OCI-LY7 (cell line): ENCODE data around the gene ADCY3. TPM values are rescaled to one million over a fixed set of nuclear protein-coding genes. Genes with fewer than 3 reads are reported as not detected.

Experiments
- BruUV-seq: library from RNA; stranded (reverse); fragments of 400-500 nt; replicated peaks from 2 replicates; lab custom pipeline; 2021; lab: Mats Ljungman, UMichigan
- CTCF ChIA-PET: fragments of 300-600 bp; sonication (Branson Sonifier 250); formaldehyde crosslinking; loops from one replicate; lab custom pipeline; 2022; ENCODE audit warnings: antibody characterized with exemption; ENCODE audit not compliant: unreplicated experiment; lab: Charles Lee
- POLR2A ChIA-PET: fragments of 300-600 bp; sonication (Branson Sonifier 250); formaldehyde crosslinking; loops from one replicate; lab custom pipeline; 2022; ENCODE audit warnings: antibody characterized with exemption; lab: Charles Lee
- DNase-seq: peaks from one replicate; pipeline ENCODE4 v3.0.0-alpha.2; 2015; ENCODE audit warnings: low spot score
- H2AFZ ChIP-seq: fragments of 200-600 bp; sonication (generic), shearing (Covaris generic); 2 replicates; pipeline ENCODE4 v1.6.1; 2014; ENCODE audit warnings: mild to moderate bottlenecking, antibody characterized with exemption, low read length, moderate library complexity
- H3K27ac ChIP-seq: fragments of 200-600 bp; sonication (generic); 2 replicates; pipeline ENCODE4 v1.5.1; 2014; ENCODE audit warnings: mixed run types, low read depth, mild to moderate bottlenecking, moderate library complexity, low read length, inconsistent platforms; ENCODE audit not compliant: poor library complexity, severe bottlenecking
- H3K36me3 ChIP-seq: fragments of 200-600 bp; sonication (generic); 2 replicates; pipeline ENCODE4 v1.6.1; 2014; ENCODE audit warnings: mild to moderate bottlenecking, antibody characterized with exemption, low read length, moderate library complexity, mixed read lengths; ENCODE audit not compliant: insufficient read depth
- H3K4me1 ChIP-seq: fragments of 200-600 bp; sonication (generic); 2 replicates; pipeline ENCODE4 v1.5.1; 2014; ENCODE audit warnings: mild to moderate bottlenecking, low read length; ENCODE audit not compliant: insufficient read depth, poor library complexity, severe bottlenecking
- H3K4me2 ChIP-seq: fragments of 200-600 bp; sonication (generic); 2 replicates; pipeline ENCODE4 v1.6.1; 2014; ENCODE audit warnings: mild to moderate bottlenecking, low read length
- H3K4me3 ChIP-seq: fragments of 200-600 bp; sonication (generic); 2 replicates; pipeline ENCODE4 v1.5.1; 2014; ENCODE audit warnings: mild to moderate bottlenecking, low read depth, low read length; ENCODE audit not compliant: poor library complexity, severe bottlenecking
- H3K79me2 ChIP-seq: fragments of 200-600 bp; sonication (generic); 2 replicates; pipeline ENCODE4 v1.6.1; 2016; ENCODE audit warnings: low read depth, mild to moderate bottlenecking, low read length, moderate library complexity, mixed read lengths; ENCODE audit not compliant: insufficient read depth
- H3K9me2 ChIP-seq: fragments of 200-600 bp; sonication (generic); 2 replicates; pipeline ENCODE4 v1.6.1; 2016; ENCODE audit warnings: mild to moderate bottlenecking, low read length, mixed read lengths; ENCODE audit not compliant: insufficient read depth
- H3K9me3 ChIP-seq: fragments of 200-600 bp; sonication (generic); 2 replicates; pipeline ENCODE4 v1.6.1; 2014; ENCODE audit warnings: mild to moderate bottlenecking, mixed run types, low read length, mixed read lengths
- H4K20me1 ChIP-seq: fragments of 200-600 bp; sonication (generic); 2 replicates; pipeline ENCODE4 v1.6.1; 2014; ENCODE audit warnings: mild to moderate bottlenecking, antibody characterized with exemption, low read length, moderate library complexity, mixed read lengths; ENCODE audit not compliant: insufficient read depth
- EZH2phosphoT487 ChIP-seq: fragments of 200-600 bp; sonication (generic); IDR thresholded peaks from 2 replicates; pipeline ENCODE4 v1.6.1; 2018; ENCODE audit warnings: low read depth, borderline replicate concordance, mild to moderate bottlenecking, mixed run types, antibody characterized with exemption, low read length, moderate library complexity, mixed read lengths
- intact Hi-C: fragments of 100-400 bp; cut with micrococcal nuclease; formaldehyde crosslinking; loops from one replicate; pipeline ENCODE4 v1.10.0; 2022; ENCODE audit not compliant: unreplicated experiment
- total RNA-seq, 2 experiments: library from RNA; depleted of rRNA in 1 of 2; stranded (reverse); fragments of >200 nt in 1 of 2; shearing (Covaris generic) in 1 of 2; gene quantifications; 2 replicates each; pipeline ENCODE4 v1.2.3, GENCODE V29; 2014 to 2022
- TF ChIP-seq, protein P1 (sequence below): fragments of 200-600 bp; sonication (generic); conservative IDR thresholded peaks from 2 replicates; pipeline ENCODE4 v1.5.1; 2014; ENCODE audit warnings: mild to moderate bottlenecking, antibody characterized with exemption, low read length, moderate library complexity, mixed read lengths

Gene ADCY3
- total RNA-seq, 2 experiments from 2014 or later: 45.8 to 55.0 TPM

DNA sequence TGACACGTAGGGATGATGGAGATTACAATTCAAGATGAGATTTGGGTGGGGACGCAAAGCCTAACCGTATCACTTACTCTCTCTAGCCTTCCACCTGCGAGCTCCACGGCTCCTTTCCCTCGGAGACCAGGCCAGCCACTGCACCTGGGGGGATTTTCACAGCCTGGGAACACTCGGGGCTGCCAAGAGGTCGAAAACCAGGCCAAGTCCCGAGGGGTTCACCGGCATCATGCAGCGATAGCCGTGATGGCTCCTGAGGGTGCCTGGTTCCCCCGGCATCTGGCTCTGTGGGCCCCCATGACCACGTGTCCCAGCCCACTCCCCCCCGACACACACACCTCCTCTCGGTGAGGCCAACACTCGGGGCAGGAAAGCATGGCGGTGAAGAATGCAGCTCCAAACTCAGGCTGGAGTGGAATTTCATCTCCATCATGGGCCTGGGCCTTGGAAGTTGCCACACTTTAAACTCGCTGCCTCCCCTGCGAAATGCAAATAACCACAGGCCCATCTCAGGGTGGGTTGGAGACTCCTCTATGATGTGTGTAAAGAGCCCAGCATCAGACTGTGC is 32.6 kb downstream of the ADCY3 start:
- Histone ChIP-seq H3K9me3 (no peaks in the 10 kb centered on the region), H3K4me1 (peaks cover 8% of the 10 kb centered on the region), H4K20me1 (no peaks in the 10 kb centered on the region), H3K4me2 (no peak overlapping the region), H3K79me2 (no peaks in the 10 kb centered on the region), H2AFZ (no peak overlapping the region), H3K36me3 (peaks cover 20% of the 10 kb centered on the region), H3K9me2 (no peaks in the 10 kb centered on the region), H3K27ac (no peak overlapping the region), H3K4me3 (no peak overlapping the region)
- ChIA-PET POLR2A (no interaction called here), CTCF (no interaction called here)
- TF ChIP-seq EZH2phosphoT487: no peak
- TF ChIP-seq, protein P1, sequence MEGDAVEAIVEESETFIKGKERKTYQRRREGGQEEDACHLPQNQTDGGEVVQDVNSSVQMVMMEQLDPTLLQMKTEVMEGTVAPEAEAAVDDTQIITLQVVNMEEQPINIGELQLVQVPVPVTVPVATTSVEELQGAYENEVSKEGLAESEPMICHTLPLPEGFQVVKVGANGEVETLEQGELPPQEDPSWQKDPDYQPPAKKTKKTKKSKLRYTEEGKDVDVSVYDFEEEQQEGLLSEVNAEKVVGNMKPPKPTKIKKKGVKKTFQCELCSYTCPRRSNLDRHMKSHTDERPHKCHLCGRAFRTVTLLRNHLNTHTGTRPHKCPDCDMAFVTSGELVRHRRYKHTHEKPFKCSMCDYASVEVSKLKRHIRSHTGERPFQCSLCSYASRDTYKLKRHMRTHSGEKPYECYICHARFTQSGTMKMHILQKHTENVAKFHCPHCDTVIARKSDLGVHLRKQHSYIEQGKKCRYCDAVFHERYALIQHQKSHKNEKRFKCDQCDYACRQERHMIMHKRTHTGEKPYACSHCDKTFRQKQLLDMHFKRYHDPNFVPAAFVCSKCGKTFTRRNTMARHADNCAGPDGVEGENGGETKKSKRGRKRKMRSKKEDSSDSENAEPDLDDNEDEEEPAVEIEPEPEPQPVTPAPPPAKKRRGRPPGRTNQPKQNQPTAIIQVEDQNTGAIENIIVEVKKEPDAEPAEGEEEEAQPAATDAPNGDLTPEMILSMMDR: no peak
- no TSS peak for BruUV-seq
- no peak for DNase-seq
- intact Hi-C loops: no loop called here

DNA sequence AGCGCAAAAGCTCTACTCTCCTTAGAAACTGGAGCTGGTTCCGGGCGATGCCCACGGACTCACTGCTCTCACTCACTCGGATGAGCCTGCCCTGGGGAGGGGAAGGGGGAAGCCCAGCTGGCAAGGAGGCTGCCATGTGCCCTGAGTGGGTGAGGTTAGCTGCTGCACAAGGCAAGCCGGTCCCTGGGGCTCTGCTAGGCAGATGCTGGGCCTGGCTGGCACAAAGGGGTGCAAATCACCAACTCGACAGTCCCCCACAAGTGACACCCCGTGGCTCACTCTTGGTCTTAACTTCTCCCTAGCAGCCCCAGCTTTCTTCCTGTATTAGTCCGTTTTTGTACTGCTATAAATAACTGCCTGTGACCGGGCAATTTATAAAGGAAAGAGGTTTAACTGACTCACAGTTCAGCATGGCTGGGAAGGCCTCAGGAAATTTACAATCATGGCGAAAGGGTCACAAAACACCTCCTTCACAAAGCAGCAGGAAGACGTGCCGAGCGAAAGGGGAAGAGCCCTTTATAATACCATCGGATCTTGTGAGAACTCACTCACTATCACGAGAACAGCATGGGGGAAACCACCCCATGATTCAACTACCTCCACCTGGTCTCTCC is 33.2 kb downstream of the ADCY3 start:
- no peak overlapping the region for H3K4me3 ChIP-seq
- peaks cover 21% of the 10 kb centered on the region for H3K36me3 ChIP-seq
- H3K4me2 ChIP-seq: no peak overlapping the region
- intact Hi-C loops: no loop called here
- no peak overlapping the region for H3K27ac ChIP-seq
- no peak for DNase-seq
- H3K9me3 ChIP-seq: no peaks in the 10 kb centered on the region
- no TSS peak for BruUV-seq
- TF ChIP-seq EZH2phosphoT487: no peak
- TF ChIP-seq, protein P1: no peak
- H2AFZ ChIP-seq: no peak overlapping the region
- ChIA-PET CTCF (no interaction called here), POLR2A (no interaction called here)
- no peaks in the 10 kb centered on the region for H4K20me1 ChIP-seq
- H3K9me2 ChIP-seq: no peaks in the 10 kb centered on the region
- no peaks in the 10 kb centered on the region for H3K79me2 ChIP-seq
- peaks cover 8% of the 10 kb centered on the region for H3K4me1 ChIP-seq

DNA sequence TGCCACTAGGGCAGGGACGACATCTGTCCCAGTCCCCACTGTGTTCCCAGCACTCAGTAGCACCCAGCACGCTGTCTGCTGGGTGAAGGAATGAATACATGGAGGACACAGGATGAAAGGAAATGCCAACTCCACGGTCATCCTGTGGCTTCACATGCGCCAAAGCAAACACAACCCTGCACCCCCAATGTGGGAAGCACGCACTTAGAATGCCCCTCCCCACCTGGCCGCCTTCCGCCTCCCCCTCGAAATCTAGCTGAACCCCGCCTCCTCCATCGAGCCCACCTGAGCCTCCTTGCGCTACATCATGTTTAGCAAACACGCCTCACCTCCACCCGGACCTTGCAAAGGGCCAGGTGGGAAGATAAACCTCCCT is 33.9 kb downstream of the ADCY3 start:
- TF ChIP-seq, protein P1: no peak
- no peak for TF ChIP-seq EZH2phosphoT487
- POLR2A ChIA-PET: interaction anchor here (0.7 kb wide), 1 partner anchor 84 kb away, joined by 4 read pairs; no protein-coding TSS in a partner anchor
- H2AFZ ChIP-seq: no peak overlapping the region
- no peaks in the 10 kb centered on the region for H3K9me2 ChIP-seq
- peaks cover 8% of the 10 kb centered on the region for H3K4me1 ChIP-seq
- CTCF ChIA-PET: no interaction called here
- no peak overlapping the region for H3K4me2 ChIP-seq
- no peaks in the 10 kb centered on the region for H4K20me1 ChIP-seq
- intact Hi-C loops: no loop called here
- no peak overlapping the region for H3K4me3 ChIP-seq
- peaks cover 27% of the 10 kb centered on the region for H3K36me3 ChIP-seq
- H3K27ac ChIP-seq: no peak overlapping the region
- no peaks in the 10 kb centered on the region for H3K79me2 ChIP-seq
- no peaks in the 10 kb centered on the region for H3K9me3 ChIP-seq
- no TSS peak for BruUV-seq
- DNase-seq: no peak
